ENCODE results near the gene ELOVL3. TPM values are rescaled to one million over a fixed set of nuclear protein-coding genes. Genes with fewer than 3 reads are reported as not detected.

ELOVL3 gene
- total and polyA plus RNA-seq, 10 of the 15 experiments (the other 5 are each of a cell fraction or from before 2014, with no cell fraction given): 0.10 to 0.18 (median 0.11) TPM; not detected in 7

DNA sequence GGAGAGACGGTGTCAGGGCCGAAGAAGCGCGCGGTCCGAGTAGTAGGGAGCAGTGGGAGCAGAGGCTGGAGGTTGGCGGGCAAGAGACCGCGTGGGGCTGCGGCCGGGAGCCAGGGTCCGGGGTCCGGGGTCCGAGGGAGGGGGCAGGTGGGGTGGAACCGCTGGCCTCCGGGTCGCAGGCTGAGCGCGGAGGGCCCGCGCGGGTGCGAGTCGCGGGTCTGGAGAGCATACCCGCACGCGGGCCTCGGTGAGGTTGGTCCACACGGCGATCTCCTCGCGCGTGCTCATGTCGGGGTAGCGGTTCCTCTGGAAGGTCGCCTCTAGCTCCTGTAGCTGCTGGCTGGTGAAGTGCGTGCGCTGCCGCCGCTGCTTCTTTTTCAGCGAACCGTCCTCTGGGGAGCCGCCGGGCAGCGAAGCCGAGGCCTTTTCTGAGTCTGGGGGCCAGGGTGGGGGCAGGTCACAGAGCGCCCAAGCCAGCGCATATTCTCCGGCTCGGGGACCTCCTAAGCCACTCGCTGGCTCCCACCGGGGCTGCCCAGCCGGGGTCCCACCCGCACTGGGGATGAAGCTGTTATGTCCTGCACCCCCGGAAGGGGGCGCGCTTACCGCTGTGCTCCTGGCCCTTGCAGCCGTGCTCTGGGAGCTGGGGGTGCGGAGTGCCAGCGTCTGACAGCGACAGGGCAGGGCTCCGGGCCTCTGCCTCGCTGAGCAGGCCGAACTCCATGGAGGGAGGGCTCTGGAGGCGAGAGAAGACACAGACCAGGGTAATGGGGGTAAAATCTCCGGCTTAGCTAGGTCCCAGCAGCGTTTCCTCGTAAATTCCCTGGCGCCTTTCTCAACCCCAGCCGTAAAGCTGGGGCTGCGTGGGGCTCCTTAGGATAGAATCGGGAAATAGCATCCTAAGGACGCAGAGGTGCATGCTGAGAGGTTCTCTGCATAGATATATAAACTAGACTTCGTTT, 5.5 kb downstream of the ELOVL3 start:
- FAIRE-seq: no peak

More for the DNA sequence above, 5.5 kb downstream of the ELOVL3 start:
- Histone ChIP-seq H3K79me2 (ENCODE audit: control insufficient read depth, insufficient read depth, low read length) (no peaks in the 10 kb centered on the region), H3K4me3 (peak overlapping the region; percentile 64), H3K9ac (ENCODE audit: control insufficient read depth, insufficient read depth, low read length) (no peak overlapping the region), H2AFZ (ENCODE audit: control insufficient read depth, low read depth, low read length) (peak overlapping the region; percentile 64; the same call in 1 of the 2 replicates), H3K4me2 (ENCODE audit: control insufficient read depth, insufficient read depth) (peak overlapping the region; percentile 89), H3K9me3 (replicated peaks; ENCODE audit: control insufficient read depth, insufficient read depth, low read length) (no peaks in the 10 kb centered on the region), H3K36me3 (ENCODE audit: control insufficient read depth in 2 of 2, insufficient read depth in 2 of 2, low read length in 1 of 2) (no peaks in the 10 kb centered on the region), H3K4me1 (ENCODE audit: control insufficient read depth, insufficient read depth, low read length) (peaks cover 10% of the 10 kb centered on the region), H3K27me3 (replicated peaks in 1 of 2; ENCODE audit: control insufficient read depth in 2 of 2, insufficient read depth in 2 of 2, low read length in 1 of 2) (peaks cover 5 to 11% of the 10 kb centered on the region in 2 experiments; a peak in 3 of 4 replicates), H3K27ac (ENCODE audit: control insufficient read depth, insufficient read depth) (no peak overlapping the region), H4K20me1 (ENCODE audit: control insufficient read depth, insufficient read depth) (no peaks in the 10 kb centered on the region)
- CTCF ChIA-PET: interaction anchor here (0.6 to 15.4 kb wide), 38 partner anchors 8 to 365 kb away, joined by 3 to 632 read pairs (median 8); partner anchors contain the start of genes FBXL15, GBF1, NFKB2 and SUFU
- SMC1A ChIA-PET (ENCODE audit: uncharacterized antibody, unreplicated experiment): interaction anchor here (0.5 to 12.2 kb wide), 16 partner anchors 8 to 352 kb away, joined by 3 to 231 read pairs (median 6); partner anchors contain the start of genes ACTR1A and GBF1
- TF ChIP-seq KDM1A (IDR thresholded peaks at IDR 0.05; ENCODE audit: borderline replicate concordance) (no peak), IKZF2 (IDR thresholded peaks at IDR 0.05) (no peak), POLR2AphosphoS5 (IDR thresholded peaks at IDR 0.05; ENCODE audit: low read length) (no peak), PAX8 (IDR thresholded peaks at IDR 0.05) (no peak), SMC3 (IDR thresholded peaks at IDR 0.05; ENCODE audit: borderline replicate concordance, low read length) (peak; percentile 55; the same call in 1 of the 2 replicates), RAD21 (IDR thresholded peaks at IDR 0.05; ENCODE audit: insufficient read depth, low read depth, low read length) (peak; percentile 55; the same call in 1 of the 2 replicates), SMARCA5 (IDR thresholded peaks at IDR 0.05) (peak; percentile 72; the same call in 1 of the 2 replicates), NR2F1 (conservative IDR thresholded peaks at IDR 0.05) (0 out of 2 replicates have a peak, but pooled peaks have one; percentile 13), FOXM1 (IDR thresholded peaks at IDR 0.05; ENCODE audit: low read depth, low read length) (peak; percentile 41; the same call in 1 of the 2 replicates), IKZF1 (conservative IDR thresholded peaks at IDR 0.05) (peak; percentile 14), JUNB (IDR thresholded peaks at IDR 0.05) (no peak), CHD4 (IDR thresholded peaks at IDR 0.05) (no peak), SUZ12 (IDR thresholded peaks at IDR 0.05; ENCODE audit: unreplicated experiment) (no peak), YY1 (IDR thresholded peaks at IDR 0.05; ENCODE audit: low read depth, low read length) (peak; percentile 44; the same call in 1 of the 2 replicates), DPF2 (IDR thresholded peaks at IDR 0.05) (0 out of 2 replicates have a peak, but pooled peaks have one; percentile 18), RBBP5 (conservative IDR thresholded peaks at IDR 0.05) (no peak)
- TF ChIP-seq, protein P1, sequence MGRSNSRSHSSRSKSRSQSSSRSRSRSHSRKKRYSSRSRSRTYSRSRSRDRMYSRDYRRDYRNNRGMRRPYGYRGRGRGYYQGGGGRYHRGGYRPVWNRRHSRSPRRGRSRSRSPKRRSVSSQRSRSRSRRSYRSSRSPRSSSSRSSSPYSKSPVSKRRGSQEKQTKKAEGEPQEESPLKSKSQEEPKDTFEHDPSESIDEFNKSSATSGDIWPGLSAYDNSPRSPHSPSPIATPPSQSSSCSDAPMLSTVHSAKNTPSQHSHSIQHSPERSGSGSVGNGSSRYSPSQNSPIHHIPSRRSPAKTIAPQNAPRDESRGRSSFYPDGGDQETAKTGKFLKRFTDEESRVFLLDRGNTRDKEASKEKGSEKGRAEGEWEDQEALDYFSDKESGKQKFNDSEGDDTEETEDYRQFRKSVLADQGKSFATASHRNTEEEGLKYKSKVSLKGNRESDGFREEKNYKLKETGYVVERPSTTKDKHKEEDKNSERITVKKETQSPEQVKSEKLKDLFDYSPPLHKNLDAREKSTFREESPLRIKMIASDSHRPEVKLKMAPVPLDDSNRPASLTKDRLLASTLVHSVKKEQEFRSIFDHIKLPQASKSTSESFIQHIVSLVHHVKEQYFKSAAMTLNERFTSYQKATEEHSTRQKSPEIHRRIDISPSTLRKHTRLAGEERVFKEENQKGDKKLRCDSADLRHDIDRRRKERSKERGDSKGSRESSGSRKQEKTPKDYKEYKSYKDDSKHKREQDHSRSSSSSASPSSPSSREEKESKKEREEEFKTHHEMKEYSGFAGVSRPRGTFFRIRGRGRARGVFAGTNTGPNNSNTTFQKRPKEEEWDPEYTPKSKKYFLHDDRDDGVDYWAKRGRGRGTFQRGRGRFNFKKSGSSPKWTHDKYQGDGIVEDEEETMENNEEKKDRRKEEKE (IDR thresholded peaks at IDR 0.05): no peak
- TF ChIP-seq, protein P2, sequence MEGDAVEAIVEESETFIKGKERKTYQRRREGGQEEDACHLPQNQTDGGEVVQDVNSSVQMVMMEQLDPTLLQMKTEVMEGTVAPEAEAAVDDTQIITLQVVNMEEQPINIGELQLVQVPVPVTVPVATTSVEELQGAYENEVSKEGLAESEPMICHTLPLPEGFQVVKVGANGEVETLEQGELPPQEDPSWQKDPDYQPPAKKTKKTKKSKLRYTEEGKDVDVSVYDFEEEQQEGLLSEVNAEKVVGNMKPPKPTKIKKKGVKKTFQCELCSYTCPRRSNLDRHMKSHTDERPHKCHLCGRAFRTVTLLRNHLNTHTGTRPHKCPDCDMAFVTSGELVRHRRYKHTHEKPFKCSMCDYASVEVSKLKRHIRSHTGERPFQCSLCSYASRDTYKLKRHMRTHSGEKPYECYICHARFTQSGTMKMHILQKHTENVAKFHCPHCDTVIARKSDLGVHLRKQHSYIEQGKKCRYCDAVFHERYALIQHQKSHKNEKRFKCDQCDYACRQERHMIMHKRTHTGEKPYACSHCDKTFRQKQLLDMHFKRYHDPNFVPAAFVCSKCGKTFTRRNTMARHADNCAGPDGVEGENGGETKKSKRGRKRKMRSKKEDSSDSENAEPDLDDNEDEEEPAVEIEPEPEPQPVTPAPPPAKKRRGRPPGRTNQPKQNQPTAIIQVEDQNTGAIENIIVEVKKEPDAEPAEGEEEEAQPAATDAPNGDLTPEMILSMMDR (IDR thresholded peaks at IDR 0.05 in 2 of 3, conservative IDR thresholded peaks at IDR 0.05 in 1 of 3; ENCODE audit: control insufficient read depth in 2 of 3, extremely low read depth in 1 of 3, insufficient read depth in 1 of 3, low read depth in 3 of 3, low read length in 3 of 3): peak; percentile 76 to 90 (median 80)
- no TSS peak for BruUV-seq (replicated peaks)
- DNase-seq (ENCODE audit: low read depth, low spot score): no peak
- peak; percentile 77 for ATAC-seq
- in situ Hi-C loops (cut with MboI) (no loop called here), intact Hi-C loops (cut with micrococcal nuclease; ENCODE audit: unreplicated experiment) (loop anchor here (1.0 to 5.0 kb wide), 3 partner anchors 121 to 351 kb away; no protein-coding TSS in a partner anchor)
- RAD21 ChIA-PET (ENCODE audit: unreplicated experiment): interaction anchor here (0.6 to 13.1 kb wide), 24 partner anchors 11 to 351 kb away, joined by 3 to 256 read pairs (median 6); partner anchors contain the start of genes FBXL15 and NFKB2
- POLR2A ChIA-PET: interaction anchor here (1.0 to 1.4 kb wide), 2 partner anchors 54 to 110 kb away, joined by 4 read pairs; no protein-coding TSS in a partner anchor
- WGBS (ENCODE audit: insufficient coverage, insufficient replicate concordance, low lambda C conversion rate, missing lambda C conversion rate): 15% methylated on average over 54 of the region's 76 CpGs
